Mucosa of descending colon (tissue), 3 donors: Measurements from ENCODE around the gene LENEP. TPM values are rescaled to one million over a fixed set of nuclear protein-coding genes. Genes with fewer than 3 reads are reported as not detected.
A peak's percentile ranks its signal among the peaks of the same experiment; 100 is the strongest.

ENCODE experiments used
- ATAC-seq: fragments of 200-7000 bp; cut with Tn5 transposase; one replicate; pipeline ENCODE4 v1.9.1; 2020; ENCODE audit warnings: mild to moderate bottlenecking, moderate library complexity
- DNase-seq, 3 donors: peaks; one replicate each; pipeline ENCODE4 v3.0.0-alpha.2; 2020
- H3K36me3 ChIP-seq: fragments of 200-600 bp; one replicate; pipeline ENCODE4 v1.8.0; 2021; ENCODE audit warnings: low read depth, mild to moderate bottlenecking
- H3K4me1 ChIP-seq: fragments of 200-600 bp; one replicate; pipeline ENCODE4 v1.8.0; 2021; ENCODE audit warnings: low read depth, mild to moderate bottlenecking
- H3K4me3 ChIP-seq: fragments of 200-600 bp; one replicate; pipeline ENCODE4 v1.8.0; 2021; ENCODE audit warnings: mild to moderate bottlenecking
- H3K9me3 ChIP-seq: fragments of 200-600 bp; one replicate; pipeline ENCODE4 v1.8.0; 2021; ENCODE audit warnings: mild to moderate bottlenecking
- intact Hi-C, 2 donors: fragments of 100-400 bp; cut with DNase I in 1 of 2; cut with micrococcal nuclease in 1 of 2; formaldehyde crosslinking; loops; one replicate each; pipeline versions ENCODE4 v1.11.0 to v1.11.1; 2022; cut with DNase I, micrococcal nuclease
- total RNA-seq, 3 donors: library from RNA; stranded (reverse); fragmentation: NEBNext Ultra II Directional in 2 of 3; extraction: Animal tissue kit (Norgen Biotek cat#: 25700) in 2 of 3; gene quantifications; one replicate each; pipeline versions ENCODE4 v1.2.1 to v1.2.4, GENCODE V29; 2021 to 2023
- TF ChIP-seq, protein P1 (sequence below): fragments of 200-600 bp; IDR thresholded peaks from one replicate; pipeline ENCODE4 v1.8.0; 2022; ENCODE audit warnings: antibody characterized with exemption, mild to moderate bottlenecking
- donor health status: DM: no; HTN: no; CAD: no; lungs with moderate emphysema.
- donor health status: DM: no; HTN: no; CAD: no.
- donor health status: DM: no; HTN: yes; CAD: no.

LENEP gene
- total RNA-seq, 3 donors from 2014 or later, result 0.60 to 0.76 TPM; not detected in 1

DNA sequence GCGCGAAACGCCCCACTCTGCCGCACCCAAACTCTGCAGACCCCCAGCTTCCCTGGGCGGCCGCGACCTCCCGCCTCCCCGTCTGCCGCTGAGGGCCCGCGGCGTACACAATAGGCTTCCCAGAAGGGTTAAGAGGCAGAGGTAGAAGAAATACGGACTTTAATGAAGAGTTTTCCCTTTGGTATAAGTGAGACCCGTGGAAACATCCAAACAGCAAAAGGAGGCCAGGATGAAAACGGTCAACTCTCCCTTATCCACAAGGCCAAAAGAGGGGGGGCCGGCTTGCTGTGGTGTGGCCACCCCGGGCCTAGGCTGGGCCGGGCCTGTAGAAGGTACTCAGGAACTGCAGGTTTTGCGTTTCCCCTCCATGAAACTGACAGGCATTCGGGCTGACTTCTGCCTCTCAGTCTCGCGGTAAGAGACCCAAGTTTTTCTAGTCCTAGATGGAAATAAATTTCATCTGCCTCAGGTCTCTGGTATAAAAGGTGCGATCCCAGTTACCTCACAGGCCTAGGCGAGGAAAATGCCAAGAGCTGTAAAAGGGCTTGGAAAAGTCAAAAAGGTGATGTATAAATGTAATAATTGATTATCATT lies 31.1 kb upstream of the LENEP start:
- H3K4me3 ChIP-seq, result peak overlapping the region; percentile 80
- H3K36me3 ChIP-seq, result no peaks in the 10 kb centered on the region
- intact Hi-C loops, result loop anchor here in 1 of 2 donors (10.0 kb wide), 1 partner anchor 53 kb away; no protein-coding TSS in a partner anchor
- DNase-seq, result peak in 2 of 3 donors; percentile 56 to 62
- H3K4me1 ChIP-seq, result peaks cover 17% of the 10 kb centered on the region
- no peaks in the 10 kb centered on the region for H3K9me3 ChIP-seq
- ATAC-seq, result peak; percentile 17
- TF ChIP-seq, protein P1, sequence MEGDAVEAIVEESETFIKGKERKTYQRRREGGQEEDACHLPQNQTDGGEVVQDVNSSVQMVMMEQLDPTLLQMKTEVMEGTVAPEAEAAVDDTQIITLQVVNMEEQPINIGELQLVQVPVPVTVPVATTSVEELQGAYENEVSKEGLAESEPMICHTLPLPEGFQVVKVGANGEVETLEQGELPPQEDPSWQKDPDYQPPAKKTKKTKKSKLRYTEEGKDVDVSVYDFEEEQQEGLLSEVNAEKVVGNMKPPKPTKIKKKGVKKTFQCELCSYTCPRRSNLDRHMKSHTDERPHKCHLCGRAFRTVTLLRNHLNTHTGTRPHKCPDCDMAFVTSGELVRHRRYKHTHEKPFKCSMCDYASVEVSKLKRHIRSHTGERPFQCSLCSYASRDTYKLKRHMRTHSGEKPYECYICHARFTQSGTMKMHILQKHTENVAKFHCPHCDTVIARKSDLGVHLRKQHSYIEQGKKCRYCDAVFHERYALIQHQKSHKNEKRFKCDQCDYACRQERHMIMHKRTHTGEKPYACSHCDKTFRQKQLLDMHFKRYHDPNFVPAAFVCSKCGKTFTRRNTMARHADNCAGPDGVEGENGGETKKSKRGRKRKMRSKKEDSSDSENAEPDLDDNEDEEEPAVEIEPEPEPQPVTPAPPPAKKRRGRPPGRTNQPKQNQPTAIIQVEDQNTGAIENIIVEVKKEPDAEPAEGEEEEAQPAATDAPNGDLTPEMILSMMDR, result no peak

DNA sequence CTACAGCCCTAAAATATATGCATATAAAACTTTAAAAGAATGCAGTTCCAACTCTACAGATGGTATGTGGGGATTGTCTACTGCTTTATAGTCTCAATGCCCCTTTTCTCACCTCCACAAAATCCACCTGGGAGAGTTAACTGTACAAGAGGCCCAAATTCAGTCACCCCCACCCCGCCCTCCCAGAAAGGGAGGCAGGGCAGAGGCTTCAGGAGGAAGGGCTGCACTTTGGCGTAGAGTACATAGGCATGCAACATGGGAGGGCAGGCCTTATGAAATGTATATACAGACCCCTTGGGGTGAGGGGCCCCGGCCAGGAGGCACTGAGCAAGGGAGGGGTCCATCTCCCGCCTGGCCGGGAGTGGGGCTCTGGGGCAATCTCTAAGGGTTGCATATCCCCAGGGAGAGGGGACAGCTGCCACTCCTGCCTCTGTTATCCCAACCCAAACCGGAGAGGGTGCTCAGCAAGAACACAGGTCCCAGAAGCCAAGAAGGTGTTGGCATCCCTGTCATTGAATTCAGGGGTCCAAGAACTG lies 30.5 kb upstream of the LENEP start:
- DNase-seq (peak in 2 of 3 donors; percentile 38 to 49), ATAC-seq (no peak)
- Histone ChIP-seq H3K36me3 (no peaks in the 10 kb centered on the region), H3K4me1 (peaks cover 17% of the 10 kb centered on the region), H3K4me3 (no peak overlapping the region), H3K9me3 (no peaks in the 10 kb centered on the region)
- intact Hi-C loops, result loop anchor here in 1 of 2 donors (10.0 kb wide), 1 partner anchor 52 kb away; no protein-coding TSS in a partner anchor
- TF ChIP-seq, protein P1, result no peak

DNA sequence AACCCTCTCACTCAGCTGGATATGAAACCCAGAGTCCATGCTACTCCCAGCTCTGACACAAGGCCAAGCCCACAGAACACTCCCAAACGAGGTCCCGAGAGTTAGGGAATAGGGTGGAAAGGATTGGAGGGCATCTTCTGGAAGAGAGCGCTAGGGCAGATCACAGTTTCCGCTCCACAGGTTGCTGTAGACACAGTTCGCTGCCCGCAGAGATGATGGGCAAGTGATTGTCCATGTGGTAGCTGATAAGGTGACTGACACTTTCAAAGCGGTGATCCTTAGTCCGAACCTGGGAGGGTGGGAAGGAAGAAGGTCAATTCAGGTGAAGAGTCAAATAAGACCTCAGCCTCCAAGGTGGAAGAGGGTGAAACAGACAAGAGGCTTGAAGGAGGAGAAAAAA lies 29.7 kb upstream of the LENEP start:
- TF ChIP-seq, protein P1, result no peak
- DNase-seq (peak in 2 of 3 donors; percentile 12 to 27), ATAC-seq (no peak)
- intact Hi-C loops, result loop anchor here in 1 of 2 donors (10.0 kb wide), 1 partner anchor 51 kb away; no protein-coding TSS in a partner anchor
- Histone ChIP-seq H3K4me3 (no peak overlapping the region), H3K9me3 (no peaks in the 10 kb centered on the region), H3K4me1 (peaks cover 17% of the 10 kb centered on the region), H3K36me3 (no peaks in the 10 kb centered on the region)

DNA sequence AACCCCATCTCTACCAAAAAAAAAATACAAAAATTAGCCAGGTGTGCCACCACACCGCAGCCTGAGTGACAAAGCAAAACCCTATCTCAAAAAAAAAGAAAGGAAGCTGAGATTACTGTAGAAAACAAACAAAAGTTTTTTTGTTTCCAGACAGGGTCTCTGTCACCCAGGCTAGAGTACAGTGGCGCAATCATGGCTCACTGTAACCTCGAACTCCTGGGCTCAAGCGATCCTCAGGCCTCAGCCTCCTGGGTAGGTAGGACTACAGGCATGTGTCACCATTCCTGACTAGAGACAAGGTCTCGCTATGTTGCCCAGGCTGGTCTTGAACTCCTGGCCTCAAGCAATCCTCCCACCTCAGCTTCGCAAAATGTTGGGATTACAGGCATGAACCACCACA lies 29.0 kb upstream of the LENEP start:
- intact Hi-C loops, result loop anchor here in 1 of 2 donors (10.0 kb wide), 1 partner anchor 50 kb away; no protein-coding TSS in a partner anchor
- no peaks in the 10 kb centered on the region for H3K9me3 ChIP-seq
- H3K36me3 ChIP-seq, result no peaks in the 10 kb centered on the region
- peak in 2 of 3 donors; percentile 14 to 27 for DNase-seq
- H3K4me1 ChIP-seq, result peaks cover 17% of the 10 kb centered on the region
- TF ChIP-seq, protein P1, result no peak
- H3K4me3 ChIP-seq, result no peak overlapping the region
- ATAC-seq, result no peak

DNA sequence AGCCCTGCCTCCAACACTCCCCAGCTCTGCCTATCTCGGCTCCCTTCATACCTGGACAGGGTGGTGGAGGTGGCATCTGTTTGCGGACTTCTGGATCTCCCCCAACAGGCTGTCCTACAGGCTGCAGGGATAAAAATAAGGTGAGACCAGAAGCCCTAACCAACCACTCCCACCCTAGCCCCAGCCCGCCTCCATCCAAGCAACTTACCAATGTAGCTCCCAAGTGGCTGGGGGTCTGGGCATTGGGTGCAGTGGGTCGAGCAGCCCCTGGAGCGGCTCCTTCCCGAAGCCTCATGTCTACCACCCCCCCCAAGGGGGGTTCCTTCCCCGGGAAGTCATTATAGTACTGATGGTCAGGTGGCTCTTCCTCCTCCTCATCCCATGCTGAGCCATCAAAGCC lies 27.3 kb upstream of the LENEP start:
- peaks cover 22% of the 10 kb centered on the region for H3K4me1 ChIP-seq
- H3K4me3 ChIP-seq, result no peak overlapping the region
- TF ChIP-seq, protein P1, result no peak
- H3K9me3 ChIP-seq, result no peaks in the 10 kb centered on the region
- intact Hi-C loops, result loop anchor here in 1 of 2 donors (10.0 kb wide), 1 partner anchor 49 kb away; no protein-coding TSS in a partner anchor
- no peak for ATAC-seq
- no peaks in the 10 kb centered on the region for H3K36me3 ChIP-seq
- peak in 2 of 3 donors; percentile 21 to 45 for DNase-seq
